Measurements from ENCODE around the gene PPP6R2. TPM values are rescaled to one million over a fixed set of nuclear protein-coding genes. Genes with fewer than 3 reads are reported as not detected.

PPP6R2 gene
- total RNA-seq, 1 donor from 2014 or later, result 87.9 TPM

- H3K36me3 Mint-ChIP-seq (ENCODE audit: insufficient read depth), result peaks cover 16% of the 10 kb centered on the region
- H3K27me3 Mint-ChIP-seq, result no peaks in the 10 kb centered on the region
- no peak overlapping the region for H3K27ac Mint-ChIP-seq
- no peak for DNase-seq (ENCODE audit: low spot score, unreplicated experiment)
- no peaks in the 10 kb centered on the region for H3K4me1 Mint-ChIP-seq (ENCODE audit: low read depth)
- no peaks in the 10 kb centered on the region for H3K9me3 Mint-ChIP-seq (ENCODE audit: low read depth)
- H3K4me3 Mint-ChIP-seq (ENCODE audit: low read depth), result no peak overlapping the region
- TF ChIP-seq CTCF (IDR thresholded peaks at IDR 0.05; ENCODE audit: unreplicated experiment), result no peak
These were observed 115.9 kb downstream of the PPP6R2 start for GRCh38 chr22:50459016-50459415.

- no peak for DNase-seq (ENCODE audit: low spot score, unreplicated experiment)
- Mint-ChIP-seq H3K4me3 (ENCODE audit: low read depth) (no peak overlapping the region), H3K9me3 (ENCODE audit: low read depth) (no peaks in the 10 kb centered on the region), H3K4me1 (ENCODE audit: low read depth) (no peaks in the 10 kb centered on the region), H3K36me3 (ENCODE audit: insufficient read depth) (peaks cover 16% of the 10 kb centered on the region), H3K27ac (no peak overlapping the region), H3K27me3 (no peaks in the 10 kb centered on the region)
- no peak for TF ChIP-seq CTCF (IDR thresholded peaks at IDR 0.05; ENCODE audit: unreplicated experiment)
These were observed 116.5 kb downstream of the PPP6R2 start for GRCh38 chr22:50459496-50460140.

GRCh38 chr22:50460938-50461337, 117.8 kb downstream of the PPP6R2 start:
- Mint-ChIP-seq H3K27ac (no peak overlapping the region), H3K9me3 (ENCODE audit: low read depth) (no peaks in the 10 kb centered on the region), H3K4me3 (ENCODE audit: low read depth) (no peak overlapping the region), H3K36me3 (ENCODE audit: insufficient read depth) (peaks cover 14% of the 10 kb centered on the region), H3K27me3 (no peaks in the 10 kb centered on the region), H3K4me1 (ENCODE audit: low read depth) (no peaks in the 10 kb centered on the region)
- DNase-seq (ENCODE audit: low spot score, unreplicated experiment), result no peak
- TF ChIP-seq CTCF (IDR thresholded peaks at IDR 0.05; ENCODE audit: unreplicated experiment), result no peak

- no peak for DNase-seq (ENCODE audit: low spot score, unreplicated experiment)
- H3K9me3 Mint-ChIP-seq (ENCODE audit: low read depth), result no peaks in the 10 kb centered on the region
- no peaks in the 10 kb centered on the region for H3K4me1 Mint-ChIP-seq (ENCODE audit: low read depth)
- no peak overlapping the region for H3K27ac Mint-ChIP-seq
- no peak overlapping the region for H3K4me3 Mint-ChIP-seq (ENCODE audit: low read depth)
- H3K36me3 Mint-ChIP-seq (ENCODE audit: insufficient read depth), result peaks cover 14% of the 10 kb centered on the region
- H3K27me3 Mint-ChIP-seq, result no peaks in the 10 kb centered on the region
- no peak for TF ChIP-seq CTCF (IDR thresholded peaks at IDR 0.05; ENCODE audit: unreplicated experiment)
These were observed 118.4 kb downstream of the PPP6R2 start for GRCh38 chr22:50461536-50461935.

- Mint-ChIP-seq H3K36me3 (ENCODE audit: insufficient read depth) (peaks cover 16% of the 10 kb centered on the region), H3K4me3 (ENCODE audit: low read depth) (no peak overlapping the region), H3K9me3 (ENCODE audit: low read depth) (no peaks in the 10 kb centered on the region), H3K27ac (no peak overlapping the region), H3K27me3 (no peaks in the 10 kb centered on the region), H3K4me1 (ENCODE audit: low read depth) (no peaks in the 10 kb centered on the region)
- no peak for TF ChIP-seq CTCF (IDR thresholded peaks at IDR 0.05; ENCODE audit: unreplicated experiment)
- no peak for DNase-seq (ENCODE audit: low spot score, unreplicated experiment)
These were observed 118.9 kb downstream of the PPP6R2 start for GRCh38 chr22:50461979-50462540.
